Lower leg skin (tissue), 4 donors: ENCODE measurements around the gene ADM5. TPM values are rescaled to one million over a fixed set of nuclear protein-coding genes. Genes with fewer than 3 reads are reported as not detected.

Experiments used
- DNase-seq, 2 donors: peaks; one replicate each; pipeline ENCODE4 v3.0.0-alpha.2; 2019; ENCODE audit warnings: low spot score in 2 of 2
- H3K4me3 ChIP-seq: fragments of 200-600 bp; sonication (generic); 2 replicates; pipeline ENCODE4 v1.5.1; 2017; ENCODE audit warnings: mild to moderate bottlenecking, low read depth; ENCODE audit not compliant: poor library complexity, severe bottlenecking
- CTCF ChIP-seq, 3 donors: fragments of 450-650 bp; IDR thresholded peaks; one replicate each; pipeline ENCODE4 v1.5.1; 2016; ENCODE audit warnings: antibody characterized with exemption in 3 of 3, mild to moderate bottlenecking in 3 of 3, moderate library complexity in 2 of 3
- POLR2A ChIP-seq, 2 donors: fragments of 450-650 bp; IDR thresholded peaks; one replicate each; pipeline ENCODE4 v1.6.1; 2016 to 2017; ENCODE audit warnings: antibody characterized with exemption in 2 of 2, mild to moderate bottlenecking in 1 of 2, moderate library complexity in 1 of 2
- WGBS, 2 donors: methylation state at CpG; one replicate each; pipeline ENCODE4 v1.1.5; 2018; 5-methylcytosine and 5-hydroxymethylcytosine counted together
- intact Hi-C: fragments of 100-400 bp; cut with DNase I; formaldehyde crosslinking; loops from one replicate; pipeline ENCODE4 v1.15.0; 2023; ENCODE audit warnings: low total_unique reads
- total RNA-seq, 4 donors: library from RNA; depleted of rRNA; stranded (reverse); fragments of >200 nt; gene quantifications; one replicate each; pipeline ENCODE4 v1.1.0, GENCODE V29; 2016

ADM5 gene
- total RNA-seq, 4 donors from 2014 or later, result 0.49 to 3.7 (median 3.5) TPM

- 74 to 79% methylated on average over 10 to 12 of the region's 12 CpGs for WGBS, 2 donors
These were observed 762 bp upstream of the ADM5 start for GRCh38 chr19:49688531-49689132.

GRCh38 chr19:49690079-49690655, 773 bp downstream of the ADM5 start:
- DNase-seq, result no peak
- intact Hi-C loops, result no loop called here
- TF ChIP-seq POLR2A (IDR thresholded peaks at IDR 0.05), result no peak
- TF ChIP-seq CTCF (IDR thresholded peaks at IDR 0.05), result no peak
- WGBS, 2 donors, result 12 to 18% methylated on average over 34 to 39 of the region's 39 CpGs
- H3K4me3 ChIP-seq, result peak overlapping the region; percentile 34

More at GRCh38 chr19:49688531-49689132, 762 bp upstream of the ADM5 start:
- intact Hi-C loops, result no loop called here
- H3K4me3 ChIP-seq, result no peak overlapping the region
- no peak for DNase-seq
- TF ChIP-seq POLR2A (IDR thresholded peaks at IDR 0.05) (no peak), CTCF (IDR thresholded peaks at IDR 0.05) (no peak)

GRCh38 chr19:49690656-49691242, 1.4 kb downstream of the ADM5 start, which contains the start of gene CPT1C:
TSS of gene CPT1C (plus strand) at chr19:49691116. CDS start at chr19:49692253, 1,137 bp downstream.
- peak within 1 kb of the TSS; percentile 34 for H3K4me3 ChIP-seq
- intact Hi-C loops, result no loop called here
- WGBS, 2 donors, result 1 to 2% methylated on average over 38 of the region's 38 CpGs
- DNase-seq, result peak; percentile 73 to 95
- TF ChIP-seq POLR2A (IDR thresholded peaks at IDR 0.05), result no peak
- no peak for TF ChIP-seq CTCF (IDR thresholded peaks at IDR 0.05)

GRCh38 chr19:49691243-49692146, 2.1 kb downstream of the ADM5 start:
- intact Hi-C loops, result no loop called here
- WGBS, 2 donors, result 19 to 24% methylated on average over 31 to 38 of the region's 39 CpGs
- no peak for DNase-seq
- H3K4me3 ChIP-seq, result no peak overlapping the region
- no peak for TF ChIP-seq CTCF (IDR thresholded peaks at IDR 0.05)
- TF ChIP-seq POLR2A (IDR thresholded peaks at IDR 0.05), result no peak

- DNase-seq, result no peak
- no peak overlapping the region for H3K4me3 ChIP-seq
- TF ChIP-seq CTCF (IDR thresholded peaks at IDR 0.05) (no peak), POLR2A (IDR thresholded peaks at IDR 0.05) (no peak)
- WGBS, 2 donors, result 69 to 80% methylated on average over 16 of the region's 16 CpGs
- intact Hi-C loops, result no loop called here
These were observed 2.7 kb downstream of the ADM5 start for GRCh38 chr19:49692147-49692506.
